ENCODE data around the gene CCR3.

Gene CCR3

GRCh38 chr3:46228260-46229242, 13.7 kb upstream of the CCR3 start:
- TF ChIP-seq CTCF (IDR thresholded peaks at IDR 0.05; ENCODE audit: poor library complexity, severe bottlenecking), result no peak
- Histone ChIP-seq H3K27ac (ENCODE audit: poor library complexity, severe bottlenecking) (no peak overlapping the region), H3K4me1 (ENCODE audit: insufficient read depth, poor library complexity, severe bottlenecking) (peaks cover 3% of the 10 kb centered on the region), H3K27me3 (ENCODE audit: insufficient read depth, poor library complexity, severe bottlenecking) (peaks cover 17% of the 10 kb centered on the region), H3K9me3 (ENCODE audit: severe bottlenecking) (no peaks in the 10 kb centered on the region), H3K36me3 (ENCODE audit: low read depth) (no peaks in the 10 kb centered on the region), H3K4me3 (ENCODE audit: severe bottlenecking) (no peak overlapping the region)
- ATAC-seq (ENCODE audit: low read depth), result peak; percentile 93
- no peak for DNase-seq (ENCODE audit: low spot score)

- no peak for DNase-seq (ENCODE audit: low spot score)
- no peak for ATAC-seq (ENCODE audit: low read depth)
- H3K36me3 ChIP-seq (ENCODE audit: low read depth), result no peaks in the 10 kb centered on the region
- peaks cover 17% of the 10 kb centered on the region for H3K27me3 ChIP-seq (ENCODE audit: insufficient read depth, poor library complexity, severe bottlenecking)
- no peak overlapping the region for H3K27ac ChIP-seq (ENCODE audit: poor library complexity, severe bottlenecking)
- H3K4me1 ChIP-seq (ENCODE audit: insufficient read depth, poor library complexity, severe bottlenecking), result peaks cover 3% of the 10 kb centered on the region
- no peaks in the 10 kb centered on the region for H3K9me3 ChIP-seq (ENCODE audit: severe bottlenecking)
- no peak for TF ChIP-seq CTCF (IDR thresholded peaks at IDR 0.05; ENCODE audit: poor library complexity, severe bottlenecking)
- H3K4me3 ChIP-seq (ENCODE audit: severe bottlenecking), result no peak overlapping the region
Measured at GRCh38 chr3:46231323-46231722, 10.9 kb upstream of the CCR3 start.

GRCh38 chr3:46233194-46233593, 9.1 kb upstream of the CCR3 start:
- no peaks in the 10 kb centered on the region for H3K36me3 ChIP-seq (ENCODE audit: low read depth)
- H3K27me3 ChIP-seq (ENCODE audit: insufficient read depth, poor library complexity, severe bottlenecking), result peaks cover 17% of the 10 kb centered on the region
- H3K4me1 ChIP-seq (ENCODE audit: insufficient read depth, poor library complexity, severe bottlenecking), result peaks cover 3% of the 10 kb centered on the region
- DNase-seq (ENCODE audit: low spot score) (no peak), ATAC-seq (ENCODE audit: low read depth) (no peak)
- TF ChIP-seq CTCF (IDR thresholded peaks at IDR 0.05; ENCODE audit: poor library complexity, severe bottlenecking), result no peak
- no peak overlapping the region for H3K27ac ChIP-seq (ENCODE audit: poor library complexity, severe bottlenecking)
- no peak overlapping the region for H3K4me3 ChIP-seq (ENCODE audit: severe bottlenecking)
- no peaks in the 10 kb centered on the region for H3K9me3 ChIP-seq (ENCODE audit: severe bottlenecking)

GRCh38 chr3:46235425-46235824, 6.8 kb upstream of the CCR3 start:
- no peak for ATAC-seq (ENCODE audit: low read depth)
- H3K9me3 ChIP-seq (ENCODE audit: severe bottlenecking), result no peaks in the 10 kb centered on the region
- H3K27me3 ChIP-seq (ENCODE audit: insufficient read depth, poor library complexity, severe bottlenecking), result peaks cover 16% of the 10 kb centered on the region
- H3K27ac ChIP-seq (ENCODE audit: poor library complexity, severe bottlenecking), result no peak overlapping the region
- no peak for DNase-seq (ENCODE audit: low spot score)
- H3K36me3 ChIP-seq (ENCODE audit: low read depth), result no peaks in the 10 kb centered on the region
- no peak for TF ChIP-seq CTCF (IDR thresholded peaks at IDR 0.05; ENCODE audit: poor library complexity, severe bottlenecking)
- no peak overlapping the region for H3K4me3 ChIP-seq (ENCODE audit: severe bottlenecking)
- H3K4me1 ChIP-seq (ENCODE audit: insufficient read depth, poor library complexity, severe bottlenecking), result no peaks in the 10 kb centered on the region
